Neural progenitor cell (in vitro differentiated cells): ENCODE data around the gene KIF26B. TPM values are rescaled to one million over a fixed set of nuclear protein-coding genes. Genes with fewer than 3 reads are reported as not detected.

Experiments used
- DNase-seq: peaks from one replicate; pipeline ENCODE4 v3.0.0-alpha.2; 2016; ENCODE audit warnings: low spot score
- H2AFZ ChIP-seq: fragments of 200-600 bp; sonication (generic); replicated peaks from 2 replicates; pipeline ENCODE4 v1.6.1; 2016; ENCODE audit warnings: antibody characterized with exemption
- H3F3A ChIP-seq: fragments of 200-600 bp; sonication (generic); 2 replicates; pipeline ENCODE4 v1.6.1; 2016; ENCODE audit warnings: antibody characterized with exemption, low read depth
- H3K27ac ChIP-seq: fragments of 200-600 bp; sonication (generic); 2 replicates; pipeline ENCODE4 v1.5.1; 2016; ENCODE audit warnings: mild to moderate bottlenecking
- H3K27me3 ChIP-seq: fragments of 200-600 bp; sonication (generic); 2 replicates; pipeline ENCODE4 v1.6.1; 2016; ENCODE audit warnings: mild to moderate bottlenecking, moderate library complexity
- H3K36me3 ChIP-seq: fragments of 200-600 bp; sonication (generic); 2 replicates; pipeline ENCODE4 v1.5.1; 2016
- H3K4me1 ChIP-seq: fragments of 200-600 bp; sonication (generic); 2 replicates; pipeline ENCODE4 v1.6.1; 2016; ENCODE audit warnings: mixed run types
- H3K4me2 ChIP-seq: fragments of 200-600 bp; sonication (generic); 2 replicates; pipeline ENCODE4 v1.6.1; 2016
- H3K4me3 ChIP-seq: fragments of 200-600 bp; sonication (generic); 2 replicates; pipeline ENCODE4 v1.5.1; 2016
- H3K79me2 ChIP-seq: fragments of 200-600 bp; sonication (generic); 2 replicates; pipeline ENCODE4 v1.6.1; 2016; ENCODE audit warnings: low read depth
- H3K9ac ChIP-seq: fragments of 200-600 bp; sonication (generic); 2 replicates; pipeline ENCODE4 v1.6.1; 2016
- H3K9me3 ChIP-seq: fragments of 200-600 bp; sonication (generic); 2 replicates; pipeline ENCODE4 v1.5.1; 2016; ENCODE audit warnings: low read depth
- H4K20me1 ChIP-seq: fragments of 200-600 bp; sonication (generic); 2 replicates; pipeline ENCODE4 v1.6.1; 2016; ENCODE audit warnings: low read depth
- H3K27ac Mint-ChIP-seq: 3 replicates; pipeline ENCODE4 v1.8.0; 2021; ENCODE audit warnings: mixed read lengths
- H3K27me3 Mint-ChIP-seq: 2 replicates; pipeline ENCODE4 v1.8.0; 2022; ENCODE audit warnings: low read depth, mild to moderate bottlenecking, inconsistent platforms, moderate library complexity, mixed read lengths; ENCODE audit not compliant: insufficient read depth
- H3K36me3 Mint-ChIP-seq: 3 replicates; pipeline ENCODE4 v1.8.0; 2021; ENCODE audit warnings: mixed read lengths
- H3K4me1 Mint-ChIP-seq: 3 replicates; pipeline ENCODE4 v1.8.0; 2021; ENCODE audit warnings: mixed read lengths
- H3K4me3 Mint-ChIP-seq: 3 replicates; pipeline ENCODE4 v1.8.0; 2021; ENCODE audit warnings: mild to moderate bottlenecking, moderate library complexity, mixed read lengths
- H3K9me3 Mint-ChIP-seq: 3 replicates; pipeline ENCODE4 v1.8.0; 2020; ENCODE audit warnings: mixed read lengths
- EZH2 ChIP-seq: fragments of 200-600 bp; sonication (generic); IDR thresholded peaks from 2 replicates; pipeline ENCODE4 v1.6.1; 2017; ENCODE audit warnings: antibody characterized with exemption, mild to moderate bottlenecking, moderate library complexity
- EZH2phosphoT487 ChIP-seq: fragments of 200-600 bp; sonication (generic); IDR thresholded peaks from 2 replicates; pipeline ENCODE4 v1.6.1; 2017; ENCODE audit warnings: antibody characterized with exemption
- total RNA-seq: library from RNA; depleted of rRNA; stranded (reverse); fragments of >200 nt; gene quantifications from 2 replicates; pipeline ENCODE4 v1.2.3, GENCODE V29; 2015; ENCODE audit warnings: low replicate concordance
- TF ChIP-seq, protein P1 (sequence below): fragments of 200-600 bp; sonication (generic); IDR thresholded peaks from 2 replicates; pipeline ENCODE4 v1.5.1; 2017; ENCODE audit warnings: antibody characterized with exemption, mild to moderate bottlenecking

Gene KIF26B
- total RNA-seq, 1 donor from 2014 or later = 0.47 TPM

DNA sequence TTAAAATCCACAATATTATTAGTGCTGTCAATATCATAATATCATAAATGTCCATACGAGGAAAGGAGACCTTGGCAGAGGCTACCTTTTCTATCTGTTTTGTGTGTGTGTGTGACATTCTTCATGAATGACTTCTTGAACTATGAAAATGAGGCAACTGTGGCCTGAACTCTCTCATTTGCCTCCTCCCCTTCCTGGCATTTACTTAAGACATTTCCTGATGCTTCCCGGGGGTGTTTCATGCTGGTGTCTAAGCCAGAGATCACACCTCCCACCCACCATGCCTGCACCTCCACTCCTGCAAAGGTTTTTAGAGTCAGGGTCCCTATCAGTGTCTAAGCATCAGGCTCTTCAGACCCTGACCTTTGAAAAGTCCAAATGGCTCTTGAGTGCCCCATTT, 420.9 kb downstream of the KIF26B start:
- Histone ChIP-seq H4K20me1 (no peaks in the 10 kb centered on the region), H3K79me2 (no peaks in the 10 kb centered on the region), H3K4me2 (no peak overlapping the region), H3K4me1 (peaks cover 16% of the 10 kb centered on the region), H3K27ac (no peak overlapping the region), H3K4me3 (no peak overlapping the region), H3K9me3 (no peaks in the 10 kb centered on the region), H3K9ac (no peak overlapping the region), H2AFZ (no peak overlapping the region), H3F3A (peaks cover 13% of the 10 kb centered on the region), H3K36me3 (no peaks in the 10 kb centered on the region), H3K27me3 (no peaks in the 10 kb centered on the region)
- Mint-ChIP-seq H3K36me3 (peaks cover 3% of the 10 kb centered on the region), H3K4me1 (peaks cover 57% of the 10 kb centered on the region), H3K4me3 (no peak overlapping the region), H3K27ac (no peak overlapping the region), H3K27me3 (peaks cover 12% of the 10 kb centered on the region), H3K9me3 (peaks cover 2% of the 10 kb centered on the region)
- no peak for TF ChIP-seq EZH2phosphoT487
- no peak for TF ChIP-seq EZH2
- TF ChIP-seq, protein P1, sequence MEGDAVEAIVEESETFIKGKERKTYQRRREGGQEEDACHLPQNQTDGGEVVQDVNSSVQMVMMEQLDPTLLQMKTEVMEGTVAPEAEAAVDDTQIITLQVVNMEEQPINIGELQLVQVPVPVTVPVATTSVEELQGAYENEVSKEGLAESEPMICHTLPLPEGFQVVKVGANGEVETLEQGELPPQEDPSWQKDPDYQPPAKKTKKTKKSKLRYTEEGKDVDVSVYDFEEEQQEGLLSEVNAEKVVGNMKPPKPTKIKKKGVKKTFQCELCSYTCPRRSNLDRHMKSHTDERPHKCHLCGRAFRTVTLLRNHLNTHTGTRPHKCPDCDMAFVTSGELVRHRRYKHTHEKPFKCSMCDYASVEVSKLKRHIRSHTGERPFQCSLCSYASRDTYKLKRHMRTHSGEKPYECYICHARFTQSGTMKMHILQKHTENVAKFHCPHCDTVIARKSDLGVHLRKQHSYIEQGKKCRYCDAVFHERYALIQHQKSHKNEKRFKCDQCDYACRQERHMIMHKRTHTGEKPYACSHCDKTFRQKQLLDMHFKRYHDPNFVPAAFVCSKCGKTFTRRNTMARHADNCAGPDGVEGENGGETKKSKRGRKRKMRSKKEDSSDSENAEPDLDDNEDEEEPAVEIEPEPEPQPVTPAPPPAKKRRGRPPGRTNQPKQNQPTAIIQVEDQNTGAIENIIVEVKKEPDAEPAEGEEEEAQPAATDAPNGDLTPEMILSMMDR = no peak
- no peak for DNase-seq

DNA sequence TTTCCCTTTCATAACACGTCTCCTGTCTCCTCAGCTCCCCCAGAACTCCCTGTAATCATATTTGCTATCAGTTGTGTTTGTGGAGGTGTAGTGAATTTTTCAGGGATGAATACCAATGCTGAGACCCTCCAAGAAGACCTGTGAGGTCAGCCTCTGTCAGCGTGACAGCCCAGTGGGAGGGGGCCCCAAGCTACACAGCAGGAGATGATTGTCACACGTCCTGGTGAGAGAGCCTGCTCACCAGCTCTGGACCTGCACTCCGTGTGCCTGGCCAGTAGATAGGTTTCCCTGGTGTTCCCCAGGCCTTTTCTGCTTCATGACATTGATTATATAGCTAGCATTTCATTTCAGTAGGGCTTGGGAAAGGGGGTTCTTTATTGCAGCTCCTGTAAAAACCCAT, 421.5 kb downstream of the KIF26B start:
- Mint-ChIP-seq H3K9me3 (no peaks in the 10 kb centered on the region), H3K36me3 (peaks cover 3% of the 10 kb centered on the region), H3K27ac (no peak overlapping the region), H3K4me1 (peaks cover 53% of the 10 kb centered on the region), H3K27me3 (peaks cover 12% of the 10 kb centered on the region), H3K4me3 (no peak overlapping the region)
- Histone ChIP-seq H3F3A (peaks cover 9% of the 10 kb centered on the region), H2AFZ (no peak overlapping the region), H3K9me3 (no peaks in the 10 kb centered on the region), H3K36me3 (no peaks in the 10 kb centered on the region), H3K79me2 (no peaks in the 10 kb centered on the region), H3K27ac (no peak overlapping the region), H3K27me3 (no peaks in the 10 kb centered on the region), H3K4me2 (no peak overlapping the region), H4K20me1 (no peaks in the 10 kb centered on the region), H3K4me1 (peaks cover 11% of the 10 kb centered on the region), H3K9ac (no peak overlapping the region), H3K4me3 (no peak overlapping the region)
- TF ChIP-seq EZH2 (no peak), EZH2phosphoT487 (no peak)
- TF ChIP-seq, protein P1 = no peak
- DNase-seq = no peak

DNA sequence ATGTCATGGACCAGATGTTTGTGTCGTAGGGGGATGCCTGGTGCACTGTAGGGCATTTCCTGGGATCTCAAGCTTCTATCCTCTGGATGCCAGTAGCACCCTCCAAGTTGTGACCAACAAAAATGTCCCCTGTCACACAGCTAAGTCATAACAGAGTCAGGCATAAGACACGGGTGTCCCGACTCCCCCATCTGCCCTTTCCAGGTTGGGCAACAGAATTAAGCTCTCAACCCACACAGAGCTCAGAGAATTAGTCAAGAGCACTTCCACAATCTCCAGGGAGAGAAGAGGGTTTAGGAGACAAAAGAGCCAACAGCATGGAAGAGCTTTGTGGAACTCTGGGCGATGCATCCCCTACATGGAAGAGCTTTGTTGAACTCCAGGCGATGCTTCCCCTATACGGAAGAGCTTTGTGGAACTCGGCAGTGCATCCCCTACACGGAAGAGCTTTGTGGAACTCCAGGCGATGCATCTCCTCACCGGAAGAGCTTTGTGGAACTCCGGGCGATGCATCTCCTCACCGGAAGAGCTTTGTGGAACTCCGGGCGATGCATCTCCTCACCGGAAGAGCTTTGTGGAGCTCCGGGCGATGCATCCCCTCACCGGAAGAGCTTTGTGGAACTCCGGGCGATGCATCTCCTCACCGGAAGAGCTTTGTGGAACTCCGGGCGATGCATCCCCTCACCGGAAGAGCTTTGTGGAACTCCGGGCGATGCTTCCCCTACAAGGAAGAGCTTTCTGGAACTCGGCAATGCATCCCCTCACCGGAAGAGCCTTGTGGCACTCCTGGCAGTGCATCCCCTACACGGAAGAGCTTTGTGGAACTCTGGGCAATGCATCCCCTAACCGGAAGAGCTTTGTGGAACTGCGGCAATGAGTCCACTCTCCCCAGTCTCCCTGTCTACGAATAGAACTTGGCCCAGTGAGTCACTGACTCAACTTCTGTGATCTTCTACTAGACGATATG, 422.7 kb downstream of the KIF26B start:
- H3K4me1 Mint-ChIP-seq = peaks cover 47% of the 10 kb centered on the region
- H3F3A ChIP-seq = no peaks in the 10 kb centered on the region
- H3K36me3 ChIP-seq = no peaks in the 10 kb centered on the region
- H3K4me2 ChIP-seq = no peak overlapping the region
- peaks cover 3% of the 10 kb centered on the region for H3K36me3 Mint-ChIP-seq
- DNase-seq = peak; percentile 23
- no peaks in the 10 kb centered on the region for H3K9me3 Mint-ChIP-seq
- no peaks in the 10 kb centered on the region for H3K9me3 ChIP-seq
- no peaks in the 10 kb centered on the region for H4K20me1 ChIP-seq
- no peak overlapping the region for H3K27ac ChIP-seq
- H2AFZ ChIP-seq = no peak overlapping the region
- H3K27me3 Mint-ChIP-seq = peaks cover 12% of the 10 kb centered on the region
- no peak overlapping the region for H3K27ac Mint-ChIP-seq
- no peaks in the 10 kb centered on the region for H3K4me1 ChIP-seq
- H3K4me3 Mint-ChIP-seq = no peak overlapping the region
- TF ChIP-seq, protein P1 = no peak
- TF ChIP-seq EZH2phosphoT487 (no peak), EZH2 (no peak)
- H3K4me3 ChIP-seq = no peak overlapping the region
- H3K79me2 ChIP-seq = no peaks in the 10 kb centered on the region
- H3K9ac ChIP-seq = no peak overlapping the region
- no peaks in the 10 kb centered on the region for H3K27me3 ChIP-seq
